Measurements from ENCODE around the gene LYPD5.

The LYPD5 gene

GRCh38 chr19:43804432-43804831, 2.2 kb upstream of the LYPD5 start:
- no peak for DNase-seq

GRCh38 chr19:43799502-43800142, 2.6 kb downstream of the LYPD5 start:
- DNase-seq: no peak

GRCh38 chr19:43798546-43799409, 3.5 kb downstream of the LYPD5 start:
- DNase-seq: no peak

- no peak for DNase-seq
Measured at GRCh38 chr19:43798026-43798545, 4.2 kb downstream of the LYPD5 start.

GRCh38 chr19:43797556-43797955, 4.7 kb downstream of the LYPD5 start:
- DNase-seq: no peak

GRCh38 chr19:43797118-43797517, 5.1 kb downstream of the LYPD5 start:
- no peak for DNase-seq

- DNase-seq: no peak
Measured at GRCh38 chr19:43790587-43790986, 11.7 kb downstream of the LYPD5 start.

GRCh38 chr19:43789029-43789428, 13.2 kb downstream of the LYPD5 start:
- DNase-seq: no peak

- DNase-seq: no peak
Measured at GRCh38 chr19:43786665-43787064, 15.6 kb downstream of the LYPD5 start.

- peak; percentile 56 to 63 for DNase-seq
Measured at GRCh38 chr19:43784981-43785808, 17.1 kb downstream of the LYPD5 start.

- no peak for DNase-seq
Measured at GRCh38 chr19:43784241-43784980, 17.8 kb downstream of the LYPD5 start.

- no peak for DNase-seq
Measured at GRCh38 chr19:43783636-43784035, 18.6 kb downstream of the LYPD5 start.

- DNase-seq: no peak
Measured at GRCh38 chr19:43782689-43783231, 19.5 kb downstream of the LYPD5 start.

GRCh38 chr19:43782311-43782660, 20.0 kb downstream of the LYPD5 start:
- DNase-seq: no peak

GRCh38 chr19:43781630-43782310, 20.5 kb downstream of the LYPD5 start:
- DNase-seq: no peak

GRCh38 chr19:43780706-43781525, 21.3 kb downstream of the LYPD5 start, which contains the start of gene KCNN4:
TSS of gene KCNN4 (minus strand) at chr19:43780973. CDS start at chr19:43780861, 112 bp downstream.
- DNase-seq: no peak

- no peak for DNase-seq
Measured at GRCh38 chr19:43779820-43780219, 22.4 kb downstream of the LYPD5 start.

GRCh38 chr19:43779147-43779819, 23.0 kb downstream of the LYPD5 start:
- no peak for DNase-seq

GRCh38 chr19:43778651-43779050, 23.6 kb downstream of the LYPD5 start:
- DNase-seq: peak; percentile 74 to 78

GRCh38 chr19:43777163-43777695, 25.0 kb downstream of the LYPD5 start:
- no peak for DNase-seq

All from SHP77 (cell line).